Endothelial cell of umbilical vein (primary cell): ENCODE results near the gene CASK. TPM values are rescaled to one million over a fixed set of nuclear protein-coding genes. Genes with fewer than 3 reads are reported as not detected.

Source experiments
- BruUV-seq: library from RNA; stranded (reverse); fragments of 400-500 nt; replicated peaks from 2 replicates; lab custom pipeline; 2021; lab: Mats Ljungman, UMichigan
- CTCF ChIA-PET: fragments of 300-600, 350-600 bp; sonication (Branson Sonifier 250); formaldehyde crosslinking; loops from one replicate; lab custom pipeline; 2021; ENCODE audit warnings: antibody characterized with exemption, inconsistent platforms; lab: Charles Lee
- POLR2A ChIA-PET: fragments of 300-600, 350-600 bp; sonication (Branson Sonifier 250); formaldehyde crosslinking; loops from one replicate; lab custom pipeline; 2021; ENCODE audit warnings: antibody characterized with exemption, inconsistent platforms; lab: Charles Lee
- DNase-seq: peaks from one replicate; pipeline ENCODE4 v3.0.0-alpha.2; 2011; ENCODE audit warnings: low read depth, low spot score
- FAIRE-seq: peaks from 2 replicates; lab custom pipeline; 2011; peaks lifted over from hg19 to GRCh38; lab: Jason Lieb, UNC
- H2AFZ ChIP-seq: 2 replicates; pipeline ENCODE4 v1.6.0; 2012; ENCODE audit warnings: low read depth, low read length, control low read depth, inconsistent platforms
- H3K27ac ChIP-seq: 2 replicates; pipeline ENCODE4 v1.5.1; 2011; ENCODE audit warnings: low read depth, mild to moderate bottlenecking, control low read depth, low read length, moderate library complexity; ENCODE audit not compliant: insufficient read depth
- H3K27me3 ChIP-seq, 2 experiments: 2 replicates each; pipeline versions ENCODE4 v1.6.0 to v1.6.1; 2011; ENCODE audit warnings: low read length in 2 of 2, mixed read lengths in 1 of 2; ENCODE audit not compliant: control insufficient read depth in 2 of 2, insufficient read depth in 2 of 2
- H3K36me3 ChIP-seq, 2 experiments: 2 replicates in 1 of 2; 3 replicates in 1 of 2; pipeline ENCODE4 v1.5.1; 2011; ENCODE audit warnings: low read length in 2 of 2, mild to moderate bottlenecking in 1 of 2, moderate library complexity in 1 of 2; ENCODE audit not compliant: control insufficient read depth in 2 of 2, insufficient read depth in 2 of 2; ENCODE audit errors: extremely low read depth in 1 of 2
- H3K4me1 ChIP-seq: 3 replicates; pipeline ENCODE4 v1.5.1; 2011; ENCODE audit warnings: mild to moderate bottlenecking, low read length; ENCODE audit not compliant: control insufficient read depth, insufficient read depth; ENCODE audit errors: extremely low read depth
- H3K4me2 ChIP-seq: 2 replicates; pipeline ENCODE4 v1.6.1; 2011; ENCODE audit warnings: low read length, control low read depth, mixed read lengths; ENCODE audit not compliant: insufficient read depth
- H3K4me3 ChIP-seq, 3 experiments: fragments of 200-600 bp in 1 of 3; sonication (generic), shearing (Covaris generic) in 1 of 3; replicated peaks in 1 of 3; 2 replicates each; pipeline ENCODE4 v1.5.1; 2011 to 2016; ENCODE audit warnings: control low read depth in 3 of 3, low read length in 3 of 3, mild to moderate bottlenecking in 2 of 3, inconsistent platforms in 1 of 3, low read depth in 1 of 3, moderate library complexity in 1 of 3; ENCODE audit not compliant: insufficient read depth in 1 of 3
- H3K79me2 ChIP-seq: 2 replicates; pipeline ENCODE4 v1.6.0; 2012; ENCODE audit warnings: low read length, inconsistent platforms; ENCODE audit not compliant: control insufficient read depth, insufficient read depth
- H3K9ac ChIP-seq: replicated peaks from 2 replicates; pipeline ENCODE3; 2011; ENCODE audit warnings: low read length, control low read depth; ENCODE audit not compliant: insufficient read depth; ENCODE audit errors: extremely low read depth
- H3K9me1 ChIP-seq: replicated peaks from 3 replicates; pipeline ENCODE4 v1.6.0; 2011; ENCODE audit warnings: mild to moderate bottlenecking, low read length; ENCODE audit not compliant: control insufficient read depth, insufficient read depth; ENCODE audit errors: extremely low read depth
- H3K9me3 ChIP-seq: replicated peaks from 2 replicates; pipeline ENCODE4 v1.5.1; 2012; ENCODE audit warnings: low read length, inconsistent platforms; ENCODE audit not compliant: control insufficient read depth, insufficient read depth
- H4K20me1 ChIP-seq: replicated peaks from 2 replicates; pipeline ENCODE3; 2011; ENCODE audit warnings: mild to moderate bottlenecking, low read length; ENCODE audit not compliant: control insufficient read depth, insufficient read depth; ENCODE audit errors: extremely low read depth
- EZH2 ChIP-seq: IDR thresholded peaks from 2 replicates; pipeline ENCODE4 v1.6.1; 2012; ENCODE audit warnings: borderline replicate concordance, low read depth, mild to moderate bottlenecking, moderate library complexity, low read length, inconsistent platforms; ENCODE audit not compliant: severe bottlenecking
- FOS ChIP-seq: IDR thresholded peaks from 2 replicates; pipeline ENCODE4 v1.6.1; 2011; ENCODE audit warnings: mild to moderate bottlenecking, low read length, moderate library complexity, borderline replicate concordance; ENCODE audit not compliant: insufficient read depth
- GATA2 ChIP-seq: IDR thresholded peaks from 2 replicates; pipeline ENCODE4 v1.7.0; 2011; ENCODE audit warnings: low read depth, mild to moderate bottlenecking, moderate library complexity, mixed read lengths, low read length; ENCODE audit not compliant: insufficient read length, insufficient read depth
- POLR2AphosphoS5 ChIP-seq: IDR thresholded peaks from 2 replicates; pipeline ENCODE4 v1.6.1; 2012; ENCODE audit warnings: low read depth, mild to moderate bottlenecking, control low read depth, low read length, moderate library complexity; ENCODE audit not compliant: insufficient read depth
- dilution Hi-C: fragments of 300-500 bp; cut with MboI; formaldehyde crosslinking; loops from one replicate; pipeline ENCODE4 v1.15.0; 2019; ENCODE audit warnings: low sequenced_read_pairs; ENCODE audit not compliant: extremely low pct_ligation_motif_present
- intact Hi-C: fragments of 100-400 bp; cut with micrococcal nuclease; formaldehyde crosslinking; loops from one replicate; pipeline ENCODE4 v1.10.0; 2022
- polyA plus RNA-seq, 4 experiments: library from polyadenylated mRNA; depleted of rRNA in 3 of 4; stranded (reverse) in 3 of 4; unstranded in 1 of 4; fragments of >200 nt; gene quantifications; 2 replicates each; pipeline versions ENCODE4 v1.2.1 to v1.2.3, GENCODE V29; 2011 to 2012; ENCODE audit warnings: missing spikeins in 1 of 4
- total RNA-seq: library from RNA; stranded (reverse); gene quantifications from 2 replicates; pipeline ENCODE4 v1.2.3, GENCODE V29; 2021
- TF ChIP-seq, protein P1 (sequence below), 2 donors: IDR thresholded peaks; 1 replicate in 1 of 2; 2 replicates in 1 of 2; pipeline ENCODE4 v1.5.1; 2011; ENCODE audit warnings: low read length in 2 of 2, mild to moderate bottlenecking in 2 of 2, moderate library complexity in 2 of 2, control low read depth in 1 of 2, inconsistent platforms in 1 of 2, low read depth in 1 of 2; ENCODE audit not compliant: insufficient read depth in 1 of 2; ENCODE audit errors: extremely low read depth in 1 of 2

CASK gene
- total and polyA plus RNA-seq, 2 donors (not counting 3 experiments of a cell fraction or from before 2014, with no cell fraction given): 6.4 to 30.4 TPM

DNA sequence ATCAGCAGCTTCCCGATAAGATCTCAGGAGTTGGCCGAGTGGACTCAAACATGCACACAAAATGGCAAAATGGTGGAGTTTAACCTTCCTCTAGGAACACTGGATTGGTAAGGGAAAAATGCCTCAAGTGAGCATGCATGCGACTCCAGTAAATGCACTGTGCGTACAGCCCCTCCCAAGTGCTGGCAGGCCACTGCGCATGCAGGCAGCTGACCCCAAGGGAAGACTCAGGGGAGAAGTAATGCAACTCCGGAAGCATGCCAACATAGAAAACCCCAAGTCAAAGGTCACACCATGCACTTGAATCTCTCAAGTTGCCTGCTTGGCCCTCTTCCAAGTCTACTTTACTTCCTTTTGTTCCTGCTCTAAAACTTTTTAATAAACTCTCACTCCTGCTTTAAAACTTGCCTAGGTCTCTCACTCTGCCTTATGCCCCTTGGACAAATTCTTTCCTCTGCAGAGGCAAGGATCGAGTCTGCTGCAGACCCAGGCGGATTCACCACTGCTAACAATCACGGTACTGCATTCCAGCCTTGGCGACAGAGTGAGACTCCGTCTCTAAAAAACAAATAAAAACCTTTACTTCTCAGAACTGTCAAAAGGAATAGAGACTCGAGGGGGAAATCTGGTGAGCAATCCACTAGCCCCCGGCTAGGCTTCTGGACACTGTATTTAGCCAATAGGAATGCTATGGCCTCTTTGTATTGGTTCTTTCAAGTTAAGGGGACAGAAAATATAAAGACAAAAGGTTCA, 442.7 kb downstream of the CASK start:
- CTCF ChIA-PET: interaction anchor here (0.8 to 1.3 kb wide), 2 partner anchors 30 to 279 kb away, joined by 3 to 4 read pairs; no protein-coding TSS in a partner anchor
- dilution Hi-C loops: no loop called here
- POLR2A ChIA-PET: no interaction called here

More for the DNA sequence above, 442.7 kb downstream of the CASK start:
- FAIRE-seq (peak; percentile 8), DNase-seq (no peak)
- intact Hi-C loops: loop anchor here (1.0 kb wide), 1 partner anchor 204 kb away; no protein-coding TSS in a partner anchor
- BruUV-seq: no TSS peak
- H3K4me1 ChIP-seq: no peaks in the 10 kb centered on the region
- no peak overlapping the region for H3K27ac ChIP-seq
- H3K27me3 ChIP-seq: no peaks in the 10 kb centered on the region
- H3K79me2 ChIP-seq: no peaks in the 10 kb centered on the region
- TF ChIP-seq FOS (no peak), GATA2 (no peak), EZH2 (no peak), POLR2AphosphoS5 (no peak)
- TF ChIP-seq, protein P1, sequence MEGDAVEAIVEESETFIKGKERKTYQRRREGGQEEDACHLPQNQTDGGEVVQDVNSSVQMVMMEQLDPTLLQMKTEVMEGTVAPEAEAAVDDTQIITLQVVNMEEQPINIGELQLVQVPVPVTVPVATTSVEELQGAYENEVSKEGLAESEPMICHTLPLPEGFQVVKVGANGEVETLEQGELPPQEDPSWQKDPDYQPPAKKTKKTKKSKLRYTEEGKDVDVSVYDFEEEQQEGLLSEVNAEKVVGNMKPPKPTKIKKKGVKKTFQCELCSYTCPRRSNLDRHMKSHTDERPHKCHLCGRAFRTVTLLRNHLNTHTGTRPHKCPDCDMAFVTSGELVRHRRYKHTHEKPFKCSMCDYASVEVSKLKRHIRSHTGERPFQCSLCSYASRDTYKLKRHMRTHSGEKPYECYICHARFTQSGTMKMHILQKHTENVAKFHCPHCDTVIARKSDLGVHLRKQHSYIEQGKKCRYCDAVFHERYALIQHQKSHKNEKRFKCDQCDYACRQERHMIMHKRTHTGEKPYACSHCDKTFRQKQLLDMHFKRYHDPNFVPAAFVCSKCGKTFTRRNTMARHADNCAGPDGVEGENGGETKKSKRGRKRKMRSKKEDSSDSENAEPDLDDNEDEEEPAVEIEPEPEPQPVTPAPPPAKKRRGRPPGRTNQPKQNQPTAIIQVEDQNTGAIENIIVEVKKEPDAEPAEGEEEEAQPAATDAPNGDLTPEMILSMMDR (IDR thresholded peaks at IDR 0.05; ENCODE audit: extremely low read depth in 1 of 2, insufficient read depth in 1 of 2, low read depth in 1 of 2, low read length in 2 of 2): no peak
- H3K9me1 ChIP-seq: no peaks in the 10 kb centered on the region
- H3K9me3 ChIP-seq: no peaks in the 10 kb centered on the region
- no peak overlapping the region for H2AFZ ChIP-seq
- H3K4me3 ChIP-seq: no peak overlapping the region
- H3K9ac ChIP-seq: no peak overlapping the region
- H3K36me3 ChIP-seq: no peaks in the 10 kb centered on the region
- H3K4me2 ChIP-seq: no peak overlapping the region
- H4K20me1 ChIP-seq: no peaks in the 10 kb centered on the region
